Cardiac fibroblast (primary cell): ENCODE results near the gene FAAP100.

Source experiments
- DNase-seq, 2 donors: peaks; one replicate each; pipeline versions ENCODE4 v3.0.0 to v3.0.0-alpha.2; 2010; ENCODE audit warnings: low read depth in 2 of 2
- H3K4me3 ChIP-seq, 2 donors: replicated peaks in 1 of 2; 1 replicate in 1 of 2; 2 replicates in 1 of 2; pipeline ENCODE4 v1.5.1; 2011; ENCODE audit warnings: low read depth in 2 of 2, low read length in 2 of 2, mild to moderate bottlenecking in 2 of 2, moderate library complexity in 1 of 2
- TF ChIP-seq, protein P1 (sequence below): IDR thresholded peaks from one replicate; pipeline ENCODE4 v1.5.1; 2011; ENCODE audit warnings: low read depth, mild to moderate bottlenecking, low read length, inconsistent platforms

Gene FAAP100

DNA sequence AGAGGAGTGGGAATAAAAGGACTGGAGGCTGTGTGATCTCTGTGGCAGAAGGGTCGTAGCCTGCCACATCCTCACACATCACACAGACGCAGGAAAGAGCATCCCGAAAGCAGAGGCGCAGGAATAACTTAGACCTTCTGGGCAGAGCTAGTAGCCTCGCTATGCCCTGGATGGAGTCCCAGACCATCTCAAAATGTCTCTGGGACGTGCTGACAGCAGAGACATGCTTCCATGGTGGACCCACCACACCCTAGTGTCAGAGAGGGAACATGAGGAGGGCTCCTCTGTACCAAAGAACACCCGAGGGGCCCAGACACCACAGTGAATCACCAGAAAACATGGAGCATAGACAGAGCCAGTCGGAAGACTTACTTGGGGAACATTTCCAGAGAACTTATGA is 29.6 kb upstream of the FAAP100 start:
- H3K4me3 ChIP-seq, result no peak overlapping the region
- DNase-seq, result no peak
- TF ChIP-seq, protein P1, sequence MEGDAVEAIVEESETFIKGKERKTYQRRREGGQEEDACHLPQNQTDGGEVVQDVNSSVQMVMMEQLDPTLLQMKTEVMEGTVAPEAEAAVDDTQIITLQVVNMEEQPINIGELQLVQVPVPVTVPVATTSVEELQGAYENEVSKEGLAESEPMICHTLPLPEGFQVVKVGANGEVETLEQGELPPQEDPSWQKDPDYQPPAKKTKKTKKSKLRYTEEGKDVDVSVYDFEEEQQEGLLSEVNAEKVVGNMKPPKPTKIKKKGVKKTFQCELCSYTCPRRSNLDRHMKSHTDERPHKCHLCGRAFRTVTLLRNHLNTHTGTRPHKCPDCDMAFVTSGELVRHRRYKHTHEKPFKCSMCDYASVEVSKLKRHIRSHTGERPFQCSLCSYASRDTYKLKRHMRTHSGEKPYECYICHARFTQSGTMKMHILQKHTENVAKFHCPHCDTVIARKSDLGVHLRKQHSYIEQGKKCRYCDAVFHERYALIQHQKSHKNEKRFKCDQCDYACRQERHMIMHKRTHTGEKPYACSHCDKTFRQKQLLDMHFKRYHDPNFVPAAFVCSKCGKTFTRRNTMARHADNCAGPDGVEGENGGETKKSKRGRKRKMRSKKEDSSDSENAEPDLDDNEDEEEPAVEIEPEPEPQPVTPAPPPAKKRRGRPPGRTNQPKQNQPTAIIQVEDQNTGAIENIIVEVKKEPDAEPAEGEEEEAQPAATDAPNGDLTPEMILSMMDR, result no peak

DNA sequence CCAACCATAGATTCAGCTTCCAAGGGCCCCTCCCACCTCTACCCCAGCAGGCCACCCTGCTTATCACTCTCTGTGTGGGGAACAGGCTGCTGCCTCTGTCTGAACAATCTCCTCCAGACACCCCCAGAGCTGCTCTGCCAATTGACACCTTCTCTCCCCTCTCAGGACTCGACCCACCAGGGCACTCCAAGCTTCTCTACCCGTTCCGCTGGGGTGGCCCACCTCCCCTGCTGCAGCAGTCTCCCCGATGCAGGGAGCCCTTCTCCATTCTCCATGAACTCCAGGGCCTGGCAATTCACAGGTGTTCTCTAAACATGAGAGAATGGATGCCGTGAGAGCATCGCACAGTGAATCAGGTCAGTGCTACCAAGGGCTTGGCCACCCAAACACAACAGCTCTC is 28.3 kb upstream of the FAAP100 start:
- H3K4me3 ChIP-seq, result no peak overlapping the region
- TF ChIP-seq, protein P1, result no peak
- no peak for DNase-seq

DNA sequence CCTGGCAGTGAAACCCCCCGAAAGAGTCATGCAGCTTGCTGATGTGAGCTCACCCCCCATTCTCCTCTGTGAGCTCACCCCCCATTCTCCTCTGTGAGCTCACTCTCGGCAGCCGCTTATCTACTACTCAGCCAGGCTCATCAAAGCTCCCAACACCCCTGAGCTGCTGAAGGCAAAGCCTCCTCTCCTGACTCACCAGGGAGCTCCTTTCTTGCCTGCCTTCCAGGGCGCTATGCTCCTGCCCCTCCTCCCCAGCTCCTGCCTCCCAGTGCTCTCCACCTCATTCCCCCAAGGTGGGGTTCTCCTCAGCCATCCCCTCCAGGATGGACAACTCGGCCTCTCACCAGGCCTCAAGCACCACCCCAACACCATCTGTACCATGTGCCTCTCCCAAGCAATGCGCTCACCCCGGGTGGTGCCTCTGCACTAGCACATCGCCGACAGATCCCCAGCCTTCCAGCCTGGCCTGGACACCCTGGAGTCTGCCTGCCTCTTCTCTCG is 27.7 kb upstream of the FAAP100 start:
- TF ChIP-seq, protein P1, result no peak
- no peak overlapping the region for H3K4me3 ChIP-seq
- peak; percentile 72 to 77 for DNase-seq

DNA sequence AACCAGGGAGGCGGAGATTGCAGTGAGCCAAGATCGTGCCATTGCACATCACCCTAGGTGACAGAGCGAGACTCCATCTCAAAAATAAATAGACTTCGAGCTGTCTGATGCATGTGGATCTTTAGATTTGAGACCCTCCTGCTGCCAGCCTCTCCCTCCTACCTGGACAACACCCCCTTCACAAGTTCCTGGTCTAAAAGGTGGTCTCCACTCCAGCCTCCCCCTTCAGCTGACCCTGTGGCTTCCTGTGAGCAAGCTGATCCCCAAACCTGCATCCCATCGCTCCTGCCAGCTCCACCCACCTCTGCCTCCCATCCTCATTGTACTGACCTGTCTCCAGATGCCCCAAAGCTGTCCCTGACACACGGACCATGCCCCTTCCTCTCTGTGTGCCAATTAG is 27.1 kb upstream of the FAAP100 start:
- no peak overlapping the region for H3K4me3 ChIP-seq
- TF ChIP-seq, protein P1, result no peak
- DNase-seq, result no peak

DNA sequence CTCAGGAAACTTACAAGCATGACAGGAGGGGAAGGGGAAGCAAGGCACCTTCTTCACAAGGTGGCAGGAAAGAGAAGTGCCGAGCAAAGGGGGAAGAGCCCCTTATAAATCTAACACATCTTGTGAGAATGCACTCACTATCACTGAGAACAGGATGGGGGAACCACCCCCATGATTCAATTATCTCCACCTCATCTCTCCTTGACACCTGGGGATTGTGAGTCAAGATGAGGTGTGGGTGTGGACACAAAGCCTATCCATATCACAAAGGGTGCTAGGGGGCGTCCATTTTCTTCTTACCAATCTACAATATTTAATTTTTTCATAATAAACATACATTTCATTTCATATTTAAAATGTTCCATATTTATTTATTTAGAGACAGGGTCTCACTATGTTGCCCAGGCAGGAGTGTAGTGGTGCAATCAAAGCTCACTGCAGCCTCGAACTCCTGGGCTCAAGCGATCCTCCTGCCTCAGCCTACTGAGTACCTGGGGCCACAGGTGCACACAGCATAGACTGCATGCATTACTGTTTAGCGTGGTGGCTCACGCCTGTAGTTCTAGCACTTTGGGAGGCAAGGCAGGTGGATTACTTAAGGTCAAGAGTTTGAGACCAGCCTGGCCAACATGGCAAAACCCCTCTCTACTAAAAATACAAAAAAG is 26.5 kb upstream of the FAAP100 start:
- TF ChIP-seq, protein P1, result no peak
- no peak overlapping the region for H3K4me3 ChIP-seq
- no peak for DNase-seq

DNA sequence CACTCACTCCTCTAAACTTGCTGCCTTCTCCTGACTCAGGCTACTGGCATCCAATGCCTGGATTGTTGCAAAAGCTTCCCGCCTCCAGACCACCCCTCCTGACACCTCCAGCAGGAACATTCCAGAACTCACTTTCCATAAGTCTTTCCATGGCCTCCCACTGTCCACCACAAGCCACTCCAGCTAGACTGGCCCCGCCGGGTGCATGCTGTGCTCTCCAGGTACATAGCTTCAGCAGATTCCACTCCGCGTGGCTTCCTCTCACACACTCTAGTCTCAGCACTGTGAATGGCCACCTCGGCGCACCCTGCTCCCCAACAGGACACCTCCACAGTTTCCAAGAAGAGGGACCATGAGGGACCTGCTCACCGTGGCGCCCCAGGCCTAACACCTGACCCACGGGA is 25.9 kb upstream of the FAAP100 start:
- DNase-seq, result peak; percentile 36 to 43
- TF ChIP-seq, protein P1, result no peak
- H3K4me3 ChIP-seq, result no peak overlapping the region
